HepG2 (cell line): ENCODE results near the gene NTF3. TPM values are rescaled to one million over a fixed set of nuclear protein-coding genes. Genes with fewer than 3 reads are reported as not detected.

Experiments
- ATAC-seq: fragments of 200-7000 bp; cut with Tn5 transposase; 3 replicates; pipeline ENCODE4 v1.9.1; 2020; ENCODE audit warnings: mild to moderate bottlenecking, moderate library complexity
- BruUV-seq: library from RNA; stranded (reverse); fragments of 400-500 nt; replicated peaks from 2 replicates; lab custom pipeline; 2021; lab: Mats Ljungman, UMichigan
- CTCF ChIA-PET: fragments of 300-600 bp; formaldehyde crosslinking; extraction: SDS; loops from one replicate; lab custom pipeline; 2021; ENCODE audit warnings: low total read pairs, inconsistent platforms, low intra/inter-chr PET ratio; lab: Yijun Ruan, JAX
- POLR2A ChIA-PET: fragments of 350-600 bp; sonication (Branson Sonifier 250); formaldehyde crosslinking; loops from one replicate; lab custom pipeline; 2020; ENCODE audit warnings: antibody characterized with exemption, inconsistent platforms; lab: Yijun Ruan, JAX
- DNase-seq: peaks from one replicate; pipeline ENCODE4 v3.0.0-alpha.2; 2015; ENCODE audit warnings: low spot score
- FAIRE-seq: peaks from 3 replicates; lab custom pipeline; 2011; peaks lifted over from hg19 to GRCh38; lab: Jason Lieb, UNC
- H2AFZ ChIP-seq: one replicate; pipeline ENCODE4 v1.6.1; 2011; ENCODE audit warnings: low read length, inconsistent platforms
- H3K27ac ChIP-seq: fragments of 300-600 bp; 3 replicates; pipeline ENCODE4 v1.8.0; 2011; ENCODE audit warnings: mixed run types, mild to moderate bottlenecking, mixed read lengths, low read length, inconsistent platforms; ENCODE audit not compliant: insufficient read depth; ENCODE audit errors: extremely low read length
- H3K27me3 ChIP-seq, 2 experiments: fragments of 200-600 bp in 1 of 2; 2 replicates in 1 of 2; 3 replicates in 1 of 2; pipeline versions ENCODE4 v1.6.0 to v1.8.0; 2011; ENCODE audit warnings: low read length in 2 of 2, mild to moderate bottlenecking in 2 of 2, moderate library complexity in 2 of 2, inconsistent platforms in 1 of 2; ENCODE audit not compliant: insufficient read depth in 2 of 2, control insufficient read depth in 1 of 2
- H3K36me3 ChIP-seq, 2 experiments: fragments of 200-600 bp in 1 of 2; replicated peaks in 1 of 2; 2 replicates in 1 of 2; 3 replicates in 1 of 2; pipeline versions ENCODE4 v1.5.1 to v1.8.0; 2011; ENCODE audit warnings: low read length in 2 of 2, inconsistent platforms in 1 of 2; ENCODE audit not compliant: insufficient read depth in 2 of 2, control insufficient read depth in 1 of 2
- H3K4me1 ChIP-seq: 2 replicates; pipeline ENCODE4 v1.5.1; 2012; ENCODE audit warnings: low read length, inconsistent platforms; ENCODE audit not compliant: insufficient read depth
- H3K4me2 ChIP-seq: 2 replicates; pipeline ENCODE4 v1.6.0; 2011; ENCODE audit warnings: low read depth, low read length, inconsistent platforms
- H3K4me3 ChIP-seq, 3 experiments: fragments of 200-600 bp in 1 of 3; sonication (generic), shearing (Covaris generic) in 1 of 3; replicated peaks in 1 of 3; 2 replicates each; pipeline ENCODE4 v1.5.1; 2011 to 2016; ENCODE audit warnings: low read length in 3 of 3, inconsistent platforms in 2 of 3, low read depth in 2 of 3, mild to moderate bottlenecking in 2 of 3, control low read depth in 1 of 3, mixed read lengths in 1 of 3; ENCODE audit not compliant: insufficient read depth in 1 of 3
- H3K79me2 ChIP-seq: one replicate; pipeline ENCODE4 v1.6.1; 2011; ENCODE audit warnings: low read length, inconsistent platforms; ENCODE audit not compliant: insufficient read depth
- H3K9ac ChIP-seq: 2 replicates; pipeline ENCODE4 v1.6.0; 2011; ENCODE audit warnings: mild to moderate bottlenecking, low read depth, low read length, inconsistent platforms; ENCODE audit not compliant: insufficient read depth
- H3K9me3 ChIP-seq: 2 replicates; pipeline ENCODE4 v1.5.1; 2012; ENCODE audit warnings: mild to moderate bottlenecking, low read length
- H4K20me1 ChIP-seq: 2 replicates; pipeline ENCODE4 v1.6.0; 2011; ENCODE audit warnings: inconsistent platforms, mild to moderate bottlenecking, low read length, moderate library complexity; ENCODE audit not compliant: insufficient read depth
- MAFF ChIP-seq: IDR thresholded peaks from 2 replicates; pipeline ENCODE4 v1.6.1; 2011; ENCODE audit warnings: low read depth, low read length, improper control_type of control experiment
- MAFK ChIP-seq, 2 experiments: IDR thresholded peaks in 1 of 2; conservative IDR thresholded peaks in 1 of 2; 2 replicates each; pipeline ENCODE4 v1.6.1; 2011; ENCODE audit warnings: improper control_type of control experiment in 2 of 2, low read length in 2 of 2
- TSC22D2 ChIP-seq: sonication (generic); formaldehyde crosslinking; IDR thresholded peaks from 2 replicates; pipeline ENCODE4 v1.5.1; 2020; ENCODE audit warnings: missing genetic modification reagents, mild to moderate bottlenecking, borderline replicate concordance
- ZNF597 ChIP-seq: sonication (generic); formaldehyde crosslinking; IDR thresholded peaks from 2 replicates; pipeline ENCODE4 v1.5.0; 2020; ENCODE audit warnings: missing genetic modification reagents
- ZNF678 ChIP-seq: sonication (generic); formaldehyde crosslinking; IDR thresholded peaks from 2 replicates; pipeline ENCODE4 v1.4.0; 2020; ENCODE audit warnings: mild to moderate bottlenecking, missing genetic modification reagents
- WGBS: methylation state at CpG from one replicate; pipeline ENCODE4 v1.1.6; 2017; ENCODE audit warnings: low lambda C conversion rate; 5-methylcytosine and 5-hydroxymethylcytosine counted together
- in situ Hi-C: cut with HindIII; loops from 2 replicates; pipeline ENCODE4 v1.10.0; 2017; ENCODE audit warnings: low pct_unique_long_range_greater_than_20kb; ENCODE audit not compliant: extremely low pct_ligation_motif_present
- intact Hi-C: fragments of 100-400 bp; cut with micrococcal nuclease; formaldehyde crosslinking; loops from one replicate; pipeline ENCODE4 v1.10.0; 2022; ENCODE audit not compliant: unreplicated experiment
- polyA plus RNA-seq, 8 experiments: library from polyadenylated mRNA; depleted of rRNA in 3 of 8; stranded (reverse) in 7 of 8; unstranded in 1 of 8; fragments of >200 nt; fragmentation: Illumina TruSeq in 4 of 8; extraction: Trizol in 4 of 8; gene quantifications; 2 replicates each; pipeline versions ENCODE4 v1.2.1 to v1.2.3, GENCODE V29; 2011 to 2016; ENCODE audit warnings: low read depth in 4 of 8, missing spikeins in 1 of 8, mixed read lengths in 1 of 8; ENCODE audit not compliant: insufficient read depth in 1 of 8
- total RNA-seq, 5 experiments: library from RNA; depleted of rRNA; stranded (reverse); fragments of >200 nt; fragmentation: Illumina TruSeq; extraction: Trizol; gene quantifications; 2 replicates each; pipeline ENCODE4 v1.2.3, GENCODE V29; 2016; ENCODE audit warnings: low read depth in 1 of 5
- TF ChIP-seq, protein P1 (sequence below): sonication (generic); formaldehyde crosslinking; IDR thresholded peaks from 2 replicates; pipeline ENCODE4 v1.4.0; 2020; ENCODE audit warnings: mild to moderate bottlenecking, missing genetic modification reagents

The NTF3 gene
- total and polyA plus RNA-seq, 2 of the 13 experiments (the other 11 are each of a cell fraction or from before 2014, with no cell fraction given): not detected

- intact Hi-C loops (no loop called here), in situ Hi-C loops (no loop called here)
- WGBS: 59% methylated on average over 4 of the region's 4 CpGs
- TF ChIP-seq MAFF (peak; percentile 100), MAFK (conservative IDR thresholded peaks at IDR 0.05 in 1 of 2, IDR thresholded peaks at IDR 0.05 in 1 of 2; ENCODE audit: low read length in 2 of 2) (peak; percentile 99 to 100)
- TF ChIP-seq, protein P1, sequence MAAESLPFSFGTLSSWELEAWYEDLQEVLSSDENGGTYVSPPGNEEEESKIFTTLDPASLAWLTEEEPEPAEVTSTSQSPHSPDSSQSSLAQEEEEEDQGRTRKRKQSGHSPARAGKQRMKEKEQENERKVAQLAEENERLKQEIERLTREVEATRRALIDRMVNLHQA (CRISPR knock-in tag): no peak
- FAIRE-seq (no peak), ATAC-seq (no peak), DNase-seq (no peak)
- Histone ChIP-seq H3K9ac (no peak overlapping the region), H3K36me3 (no peaks in the 10 kb centered on the region), H4K20me1 (no peaks in the 10 kb centered on the region), H3K4me1 (no peaks in the 10 kb centered on the region), H3K27ac (no peak overlapping the region), H3K9me3 (no peaks in the 10 kb centered on the region), H2AFZ (no peak overlapping the region), H3K27me3 (peaks cover 0 to 4% of the 10 kb centered on the region in 2 experiments; a peak in 1 of 5 replicates), H3K4me3 (no peak overlapping the region), H3K79me2 (no peaks in the 10 kb centered on the region), H3K4me2 (no peak overlapping the region)
- POLR2A ChIA-PET: no interaction called here
- CTCF ChIA-PET: no interaction called here
- no TSS peak for BruUV-seq
Observed at GRCh38 chr12:5509102-5509501, 77.2 kb downstream of the NTF3 start.

GRCh38 chr12:5509557-5509956 lies 77.6 kb downstream of the NTF3 start:
- Histone ChIP-seq H2AFZ (no peak overlapping the region), H3K4me2 (no peak overlapping the region), H3K27ac (no peak overlapping the region), H3K9me3 (no peaks in the 10 kb centered on the region), H3K27me3 (peaks cover 0 to 4% of the 10 kb centered on the region in 2 experiments; a peak in 1 of 5 replicates), H3K4me3 (no peak overlapping the region), H3K36me3 (no peaks in the 10 kb centered on the region), H3K4me1 (no peaks in the 10 kb centered on the region), H4K20me1 (no peaks in the 10 kb centered on the region), H3K79me2 (no peaks in the 10 kb centered on the region), H3K9ac (no peak overlapping the region)
- in situ Hi-C loops: no loop called here
- DNase-seq (no peak), ATAC-seq (no peak), FAIRE-seq (no peak)
- ChIA-PET CTCF (no interaction called here), POLR2A (no interaction called here)
- intact Hi-C loops: no loop called here
- BruUV-seq: no TSS peak
- TF ChIP-seq ZNF597 (no peak), TSC22D2 (CRISPR knock-in tag) (no peak), ZNF678 (CRISPR knock-in tag) (no peak)
- WGBS: 8% methylated on average over 7 of the region's 7 CpGs
